ENCODE results near the gene POU6F2. TPM values are rescaled to one million over a fixed set of nuclear protein-coding genes. Genes with fewer than 3 reads are reported as not detected.

Gene POU6F2
- total RNA-seq, 1 experiment from 2014 or later: 0.19 TPM

DNA sequence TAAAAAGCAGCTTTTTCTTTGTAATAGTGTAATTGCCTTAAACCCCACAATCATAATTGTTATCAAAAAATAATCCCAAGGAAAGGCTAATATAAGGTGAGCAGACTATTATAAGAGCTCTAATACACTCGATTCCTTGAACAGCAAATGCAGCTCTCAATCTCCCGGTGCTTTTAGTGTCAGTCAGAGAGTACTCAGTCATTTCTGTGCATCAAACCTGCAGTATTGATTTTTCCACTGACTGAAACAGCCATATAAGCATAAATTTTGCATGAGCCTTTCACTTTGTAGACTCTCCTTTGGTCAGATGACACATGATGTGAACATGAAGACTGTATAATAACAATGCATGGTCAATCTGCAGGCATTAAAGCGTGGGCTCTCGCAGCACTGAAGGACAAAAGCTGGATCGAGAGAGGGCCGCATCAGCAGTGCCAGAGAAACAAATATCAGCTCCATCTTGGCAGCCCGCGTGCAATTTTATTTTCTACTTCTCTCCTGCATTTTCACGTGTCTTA, 272.0 kb downstream of the POU6F2 start:
- Mint-ChIP-seq H3K27me3 (ENCODE audit: insufficient read depth, unreplicated experiment) (peaks cover 92% of the 10 kb centered on the region), H3K4me1 (ENCODE audit: insufficient read depth, unreplicated experiment) (no peaks in the 10 kb centered on the region), H3K36me3 (ENCODE audit: insufficient read depth, unreplicated experiment) (no peaks in the 10 kb centered on the region), H3K27ac (ENCODE audit: low read depth, unreplicated experiment) (no peak overlapping the region), H3K9me3 (ENCODE audit: unreplicated experiment) (no peaks in the 10 kb centered on the region), H3K4me3 (ENCODE audit: unreplicated experiment) (no peak overlapping the region)
- TF ChIP-seq, protein P1, sequence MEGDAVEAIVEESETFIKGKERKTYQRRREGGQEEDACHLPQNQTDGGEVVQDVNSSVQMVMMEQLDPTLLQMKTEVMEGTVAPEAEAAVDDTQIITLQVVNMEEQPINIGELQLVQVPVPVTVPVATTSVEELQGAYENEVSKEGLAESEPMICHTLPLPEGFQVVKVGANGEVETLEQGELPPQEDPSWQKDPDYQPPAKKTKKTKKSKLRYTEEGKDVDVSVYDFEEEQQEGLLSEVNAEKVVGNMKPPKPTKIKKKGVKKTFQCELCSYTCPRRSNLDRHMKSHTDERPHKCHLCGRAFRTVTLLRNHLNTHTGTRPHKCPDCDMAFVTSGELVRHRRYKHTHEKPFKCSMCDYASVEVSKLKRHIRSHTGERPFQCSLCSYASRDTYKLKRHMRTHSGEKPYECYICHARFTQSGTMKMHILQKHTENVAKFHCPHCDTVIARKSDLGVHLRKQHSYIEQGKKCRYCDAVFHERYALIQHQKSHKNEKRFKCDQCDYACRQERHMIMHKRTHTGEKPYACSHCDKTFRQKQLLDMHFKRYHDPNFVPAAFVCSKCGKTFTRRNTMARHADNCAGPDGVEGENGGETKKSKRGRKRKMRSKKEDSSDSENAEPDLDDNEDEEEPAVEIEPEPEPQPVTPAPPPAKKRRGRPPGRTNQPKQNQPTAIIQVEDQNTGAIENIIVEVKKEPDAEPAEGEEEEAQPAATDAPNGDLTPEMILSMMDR (IDR thresholded peaks at IDR 0.05; ENCODE audit: unreplicated experiment): no peak
- CTCF ChIA-PET: no interaction called here
- BruUV-seq (replicated peaks): no TSS peak
- intact Hi-C loops (cut with micrococcal nuclease): no loop called here
- DNase-seq (ENCODE audit: unreplicated experiment): no peak
- POLR2A ChIA-PET: no interaction called here

DNA sequence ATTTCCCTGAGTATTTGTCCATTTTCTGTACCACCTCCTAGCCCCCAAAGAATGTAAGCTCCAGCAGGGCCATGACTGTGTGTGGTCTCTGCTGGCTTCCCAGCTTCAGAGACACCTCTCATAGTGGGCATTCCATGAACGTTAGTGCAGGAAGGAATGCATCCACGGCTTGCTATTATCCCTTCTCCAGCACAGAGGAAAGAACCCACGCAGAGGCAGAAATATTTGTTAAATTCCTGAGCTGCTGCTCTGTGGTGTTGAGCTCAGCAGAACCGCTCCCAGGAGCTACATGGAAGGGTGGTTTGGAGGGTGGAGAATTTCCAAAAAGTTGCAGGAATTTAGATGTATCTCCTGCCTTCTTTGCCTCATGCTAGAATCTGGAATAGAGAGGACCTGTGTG, 275.2 kb downstream of the POU6F2 start:
- intact Hi-C loops (cut with micrococcal nuclease): no loop called here
- ChIA-PET POLR2A (no interaction called here), CTCF (interaction anchor here (0.8 to 1.3 kb wide), 2 partner anchors 9 to 16 kb away, joined by 3 to 4 read pairs; no protein-coding TSS in a partner anchor)
- Mint-ChIP-seq H3K27me3 (ENCODE audit: insufficient read depth, unreplicated experiment) (peaks cover 81% of the 10 kb centered on the region), H3K9me3 (ENCODE audit: unreplicated experiment) (no peaks in the 10 kb centered on the region), H3K4me1 (ENCODE audit: insufficient read depth, unreplicated experiment) (no peaks in the 10 kb centered on the region), H3K4me3 (ENCODE audit: unreplicated experiment) (no peak overlapping the region), H3K27ac (ENCODE audit: low read depth, unreplicated experiment) (no peak overlapping the region), H3K36me3 (ENCODE audit: insufficient read depth, unreplicated experiment) (no peaks in the 10 kb centered on the region)
- BruUV-seq (replicated peaks): no TSS peak
- TF ChIP-seq, protein P1 (IDR thresholded peaks at IDR 0.05; ENCODE audit: unreplicated experiment): no peak
- DNase-seq (ENCODE audit: unreplicated experiment): no peak

DNA sequence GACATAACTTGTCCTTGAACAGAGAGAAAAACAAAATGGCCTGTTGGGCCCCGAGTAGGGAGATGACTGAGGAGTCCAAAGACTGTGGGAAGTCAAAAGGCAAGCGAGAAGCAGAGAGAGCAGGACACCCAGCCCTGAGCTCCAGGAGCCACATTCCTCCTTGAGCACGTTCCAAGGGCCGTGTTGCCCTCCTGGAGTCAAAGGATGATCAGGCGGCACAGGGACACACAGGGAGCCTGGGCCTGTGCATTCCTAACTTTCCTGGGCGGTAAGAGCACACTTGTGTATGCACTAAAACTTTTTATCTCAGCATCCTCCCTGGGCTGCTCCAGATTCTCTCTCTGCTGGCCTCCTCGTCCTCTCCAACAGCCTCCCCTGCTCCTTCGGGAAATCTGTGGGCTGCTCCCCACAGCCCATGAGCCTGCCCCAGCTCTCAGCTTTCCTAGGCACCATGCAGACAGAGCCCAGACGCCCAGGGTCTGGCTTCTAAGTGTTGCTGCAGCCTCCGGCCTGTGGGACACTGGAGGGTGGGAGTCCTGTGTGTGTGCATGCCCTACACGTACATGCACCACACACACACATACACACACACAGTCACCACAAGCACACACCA, 281.8 kb downstream of the POU6F2 start:
- no peak for DNase-seq (ENCODE audit: unreplicated experiment)
- Mint-ChIP-seq H3K27me3 (ENCODE audit: insufficient read depth, unreplicated experiment) (peaks cover 20% of the 10 kb centered on the region), H3K4me1 (ENCODE audit: insufficient read depth, unreplicated experiment) (no peaks in the 10 kb centered on the region), H3K4me3 (ENCODE audit: unreplicated experiment) (no peak overlapping the region), H3K36me3 (ENCODE audit: insufficient read depth, unreplicated experiment) (no peaks in the 10 kb centered on the region), H3K9me3 (ENCODE audit: unreplicated experiment) (no peaks in the 10 kb centered on the region), H3K27ac (ENCODE audit: low read depth, unreplicated experiment) (no peak overlapping the region)
- TF ChIP-seq, protein P1 (IDR thresholded peaks at IDR 0.05; ENCODE audit: unreplicated experiment): no peak
- BruUV-seq (replicated peaks): no TSS peak
- intact Hi-C loops (cut with micrococcal nuclease): no loop called here
- ChIA-PET CTCF (no interaction called here), POLR2A (no interaction called here)

DNA sequence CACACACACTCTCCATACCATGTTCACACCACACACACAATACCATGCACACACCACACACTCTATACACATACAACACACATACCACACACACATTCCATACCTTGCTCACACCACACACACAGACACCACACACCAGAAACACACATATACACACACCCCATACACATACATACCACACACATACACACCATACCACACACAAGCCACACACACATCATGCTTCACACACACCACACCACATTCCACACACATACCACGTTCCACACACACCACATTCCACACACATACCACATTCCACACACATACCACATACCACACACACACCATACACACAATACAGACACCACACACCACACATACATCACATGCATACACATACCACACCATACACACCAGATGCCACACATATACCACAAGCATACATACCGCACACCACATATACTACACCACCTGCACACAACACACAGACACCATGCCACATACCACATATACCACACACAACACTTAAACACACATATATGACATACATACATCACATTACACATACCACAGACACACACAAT, 282.7 kb downstream of the POU6F2 start:
- CTCF ChIA-PET: no interaction called here
- peaks cover 11% of the 10 kb centered on the region for H3K27me3 Mint-ChIP-seq (ENCODE audit: insufficient read depth, unreplicated experiment)
- no peak overlapping the region for H3K4me3 Mint-ChIP-seq (ENCODE audit: unreplicated experiment)
- POLR2A ChIA-PET: no interaction called here
- no TSS peak for BruUV-seq (replicated peaks)
- H3K27ac Mint-ChIP-seq (ENCODE audit: low read depth, unreplicated experiment): no peak overlapping the region
- no peak for DNase-seq (ENCODE audit: unreplicated experiment)
- intact Hi-C loops (cut with micrococcal nuclease): no loop called here
- TF ChIP-seq, protein P1 (IDR thresholded peaks at IDR 0.05; ENCODE audit: unreplicated experiment): no peak
- no peaks in the 10 kb centered on the region for H3K9me3 Mint-ChIP-seq (ENCODE audit: unreplicated experiment)
- H3K36me3 Mint-ChIP-seq (ENCODE audit: insufficient read depth, unreplicated experiment): no peaks in the 10 kb centered on the region
- no peaks in the 10 kb centered on the region for H3K4me1 Mint-ChIP-seq (ENCODE audit: insufficient read depth, unreplicated experiment)

All from MCF 10A (cell line).